Measurements from ENCODE around the gene RUNDC3A. TPM values are rescaled to one million over a fixed set of nuclear protein-coding genes. Genes with fewer than 3 reads are reported as not detected.

Gene RUNDC3A
- polyA plus RNA-seq, 1 experiment: 0.58 TPM

GRCh38 chr17:44283344-44284023 is 24.9 kb upstream of the RUNDC3A start:
- CTCF ChIA-PET: interaction anchor here (0.9 kb wide), 1 partner anchor 62 kb away, joined by 3 read pairs; the partner anchor contains the start of gene GRN

GRCh38 chr17:44284024-44284400 is 24.4 kb upstream of the RUNDC3A start:
- H3K27me3 ChIP-seq (ENCODE audit: control insufficient read depth, insufficient read depth, low read length): no peaks in the 10 kb centered on the region
- ChIA-PET CTCF (no interaction called here), POLR2A (no interaction called here)
- no peak for DNase-seq (ENCODE audit: low read depth)
- no peaks in the 10 kb centered on the region for H3K36me3 ChIP-seq (ENCODE audit: control insufficient read depth, insufficient read depth, low read length)
- H3K4me3 ChIP-seq (ENCODE audit: low read depth, low read length): no peak overlapping the region
- no peak for TF ChIP-seq CTCF (IDR thresholded peaks at IDR 0.05; ENCODE audit: insufficient read depth, low read depth, low read length)

More at GRCh38 chr17:44283344-44284023, 24.9 kb upstream of the RUNDC3A start:
- Histone ChIP-seq H3K4me3 (ENCODE audit: low read depth, low read length) (no peak overlapping the region), H3K27me3 (ENCODE audit: control insufficient read depth, insufficient read depth, low read length) (no peaks in the 10 kb centered on the region), H3K36me3 (ENCODE audit: control insufficient read depth, insufficient read depth, low read length) (no peaks in the 10 kb centered on the region)
- no peak for TF ChIP-seq CTCF (IDR thresholded peaks at IDR 0.05; ENCODE audit: insufficient read depth, low read depth, low read length)
- POLR2A ChIA-PET: no interaction called here
- no peak for DNase-seq (ENCODE audit: low read depth)

- Histone ChIP-seq H3K4me3 (ENCODE audit: low read depth, low read length) (no peak overlapping the region), H3K36me3 (ENCODE audit: control insufficient read depth, insufficient read depth, low read length) (no peaks in the 10 kb centered on the region), H3K27me3 (ENCODE audit: control insufficient read depth, insufficient read depth, low read length) (no peaks in the 10 kb centered on the region)
- no peak for TF ChIP-seq CTCF (IDR thresholded peaks at IDR 0.05; ENCODE audit: insufficient read depth, low read depth, low read length)
- ChIA-PET CTCF (no interaction called here), POLR2A (no interaction called here)
- DNase-seq (ENCODE audit: low read depth): no peak
These were observed 20.8 kb upstream of the RUNDC3A start for GRCh38 chr17:44287651-44288050.

- POLR2A ChIA-PET: no interaction called here
- CTCF ChIA-PET: no interaction called here
- no peak for DNase-seq (ENCODE audit: low read depth)
- Histone ChIP-seq H3K36me3 (ENCODE audit: control insufficient read depth, insufficient read depth, low read length) (no peaks in the 10 kb centered on the region), H3K27me3 (ENCODE audit: control insufficient read depth, insufficient read depth, low read length) (no peaks in the 10 kb centered on the region; the same call in 1 of the 2 replicates), H3K4me3 (ENCODE audit: low read depth, low read length) (no peak overlapping the region)
- no peak for TF ChIP-seq CTCF (IDR thresholded peaks at IDR 0.05; ENCODE audit: insufficient read depth, low read depth, low read length)
These were observed 14.7 kb upstream of the RUNDC3A start for GRCh38 chr17:44293509-44294226.

GRCh38 chr17:44297975-44298374 is 10.4 kb upstream of the RUNDC3A start:
- no peaks in the 10 kb centered on the region; the same call in none of the 2 replicates for H3K27me3 ChIP-seq (ENCODE audit: control insufficient read depth, insufficient read depth, low read length)
- CTCF ChIA-PET: interaction anchor here (0.8 kb wide), 1 partner anchor 33 kb away, joined by 3 read pairs; no protein-coding TSS in a partner anchor
- no peak for TF ChIP-seq CTCF (IDR thresholded peaks at IDR 0.05; ENCODE audit: insufficient read depth, low read depth, low read length)
- no peaks in the 10 kb centered on the region for H3K36me3 ChIP-seq (ENCODE audit: control insufficient read depth, insufficient read depth, low read length)
- no peak overlapping the region for H3K4me3 ChIP-seq (ENCODE audit: low read depth, low read length)
- no peak for DNase-seq (ENCODE audit: low read depth)
- POLR2A ChIA-PET: no interaction called here

Measured in BJ (cell line).